ENCODE results near the gene PTDSS2.
"Not testable (repeated sequence)": the region's sequence is repeated elsewhere in the genome, so short reads cannot be mapped to it uniquely, and the experiment has no call there.

PTDSS2 gene

GRCh38 chr11:449889-450808 is at the start of gene PTDSS2:
Gene PTDSS2 (plus strand): TSS chr11:450279. CDS start chr11:450456, 177 bp downstream.
- DNase-seq, result peak; percentile 99

GRCh38 chr11:401196-401595 is 48.9 kb upstream of the PTDSS2 start:
- not testable (repeated sequence) for DNase-seq

GRCh38 chr11:403021-403760 is 46.9 kb upstream of the PTDSS2 start:
- DNase-seq, result no peak

GRCh38 chr11:403761-404431 is 46.2 kb upstream of the PTDSS2 start:
- no peak for DNase-seq

GRCh38 chr11:404551-405264 is 45.4 kb upstream of the PTDSS2 start:
- DNase-seq, result no peak

- no peak for DNase-seq
Measured at GRCh38 chr11:405323-405953, 44.6 kb upstream of the PTDSS2 start.

GRCh38 chr11:405954-406795 is 43.9 kb upstream of the PTDSS2 start:
- no peak for DNase-seq

- DNase-seq, result peak; percentile 73
Measured at GRCh38 chr11:406796-407650, 43.1 kb upstream of the PTDSS2 start.

GRCh38 chr11:407651-408123 is 42.4 kb upstream of the PTDSS2 start:
- DNase-seq, result no peak

- DNase-seq, result no peak
Measured at GRCh38 chr11:408154-409007, 41.7 kb upstream of the PTDSS2 start.

GRCh38 chr11:409008-409599 is 41.0 kb upstream of the PTDSS2 start:
- DNase-seq, result no peak

- DNase-seq, result no peak
Measured at GRCh38 chr11:409600-410483, 40.2 kb upstream of the PTDSS2 start.

- DNase-seq, result not testable (repeated sequence)
Measured at GRCh38 chr11:410711-411110, 39.4 kb upstream of the PTDSS2 start.

- not testable (repeated sequence) for DNase-seq
Measured at GRCh38 chr11:411520-411919, 38.6 kb upstream of the PTDSS2 start.

GRCh38 chr11:412641-413119 is 37.4 kb upstream of the PTDSS2 start:
- DNase-seq, result no peak

GRCh38 chr11:413120-414081 is 36.7 kb upstream of the PTDSS2 start:
- DNase-seq, result peak; percentile 66
